GM21528 (cell line): ENCODE results near the gene DUOXA1.
"Not testable (repeated sequence)": the region's sequence is repeated elsewhere in the genome, so short reads cannot be mapped to it uniquely, and the experiment has no call there.

Source experiments
- ATAC-seq: cut with Tn5 transposase; IDR thresholded peaks from one replicate; pipeline ENCODE4 v1.9.1; 2021; ENCODE audit warnings: mild to moderate bottlenecking, moderate library complexity; ENCODE audit not compliant: unreplicated experiment, low FRiP score

DUOXA1 gene

GRCh38 chr15:45114751-45115085, 15.0 kb downstream of the DUOXA1 start:
- no peak for ATAC-seq

DNA sequence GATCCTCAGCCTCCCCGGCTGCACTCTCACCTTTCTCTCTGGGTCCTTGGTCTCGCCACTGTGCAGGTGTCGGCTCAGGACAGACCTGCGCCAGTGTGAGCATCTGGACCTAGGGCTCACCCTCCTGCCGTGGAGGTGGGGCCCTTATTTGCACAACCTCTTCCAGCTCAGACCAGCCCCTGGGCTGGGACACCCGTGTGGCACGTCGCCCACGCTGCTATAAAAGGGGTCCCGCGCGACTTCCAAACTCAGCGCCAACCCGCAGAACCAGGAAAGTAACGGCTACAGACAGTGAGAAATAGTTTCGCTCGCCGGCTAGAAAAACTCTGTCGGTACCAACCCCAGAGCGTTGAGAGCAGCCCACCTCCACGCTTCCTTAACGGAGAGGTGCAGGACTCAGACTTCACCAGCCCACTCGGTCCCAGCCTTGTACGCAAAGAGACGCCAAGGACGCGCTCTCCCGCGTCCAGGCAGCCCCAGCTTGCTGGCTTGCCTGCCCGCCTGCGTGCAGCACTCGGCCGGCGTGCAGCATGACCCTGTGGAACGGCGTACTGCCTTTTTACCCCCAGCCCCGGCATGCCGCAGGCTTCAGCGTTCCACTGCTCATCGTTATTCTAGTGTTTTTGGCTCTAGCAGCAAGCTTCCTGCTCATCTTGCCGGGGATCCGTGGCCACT, 15.5 kb downstream of the DUOXA1 start, which contains the start of the genes DUOX2 and DUOXA2:
DUOX2 (minus strand) TSS at position 97 of the 675 bp plus-strand sequence. CDS start 761 bp downstream, outside the sequence.
DUOXA2 (plus strand) TSS at position 251 of the 675 bp plus-strand sequence; CDS start at position 531, 280 bp downstream.
- no peak for ATAC-seq

- no peak for ATAC-seq
Measured at GRCh38 chr15:45113380-45113990, 16.2 kb downstream of the DUOXA1 start.

GRCh38 chr15:45112591-45113379, 16.9 kb downstream of the DUOXA1 start:
- no peak for ATAC-seq

DNA sequence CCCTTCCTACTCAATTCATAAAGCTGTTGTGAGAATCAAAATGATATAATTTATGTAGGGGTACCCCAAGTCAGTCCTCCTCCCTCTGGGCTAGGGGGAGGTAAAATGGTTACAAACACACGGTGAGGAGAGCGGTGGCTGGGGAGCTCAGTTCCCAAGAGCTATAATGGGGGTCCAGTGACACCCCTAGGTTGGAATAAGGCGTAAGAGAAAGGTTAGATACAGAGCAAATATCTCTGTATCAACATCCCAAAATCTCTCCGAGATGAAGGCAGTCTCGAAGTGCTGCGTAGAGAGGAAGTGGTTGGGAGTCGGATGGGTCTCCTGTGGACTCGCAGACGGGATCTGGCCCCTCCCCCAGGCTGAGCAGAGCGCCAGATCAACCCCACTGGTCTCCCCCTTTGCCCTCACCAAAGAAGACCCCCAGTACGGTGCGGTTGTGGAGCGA, 17.5 kb downstream of the DUOXA1 start:
- no peak for ATAC-seq

DNA sequence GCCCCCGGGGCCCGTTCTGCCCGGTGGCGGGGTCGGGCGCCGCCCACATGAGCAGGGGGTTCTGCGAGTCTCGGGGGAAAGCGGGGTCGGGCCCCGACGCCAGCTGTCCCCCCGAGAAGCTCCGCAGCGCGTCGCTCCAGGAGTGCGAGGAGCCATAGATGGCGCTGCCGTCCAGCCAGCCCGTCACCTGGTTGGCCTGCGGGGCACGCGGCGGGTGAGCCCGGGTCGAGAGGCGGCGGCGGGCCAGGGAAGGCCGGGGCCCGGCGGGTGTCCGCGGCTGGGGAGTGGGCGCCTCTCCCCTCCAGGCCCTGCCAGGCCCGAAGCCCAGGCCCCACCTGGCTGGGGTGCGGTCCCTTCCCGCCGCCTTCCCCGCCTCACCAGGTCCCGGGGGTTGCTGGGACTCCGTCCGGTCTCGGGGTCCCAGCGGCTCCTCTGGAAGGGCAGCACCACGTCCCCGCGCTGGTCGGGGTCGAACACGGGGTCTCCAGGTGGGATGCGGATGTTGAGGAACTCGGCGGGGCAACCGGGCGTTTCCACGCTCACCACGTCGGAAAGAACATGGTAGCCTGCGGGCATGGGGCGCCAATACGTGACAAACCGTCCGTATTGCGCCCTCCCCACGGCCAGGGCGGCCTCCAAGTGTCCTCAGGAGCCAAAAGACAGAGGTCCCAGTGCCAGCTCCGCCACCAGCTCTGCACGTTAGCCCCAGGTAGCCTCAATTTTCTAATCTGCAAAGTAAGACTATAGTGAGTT, 18.1 kb downstream of the DUOXA1 start:
- no peak for ATAC-seq

DNA sequence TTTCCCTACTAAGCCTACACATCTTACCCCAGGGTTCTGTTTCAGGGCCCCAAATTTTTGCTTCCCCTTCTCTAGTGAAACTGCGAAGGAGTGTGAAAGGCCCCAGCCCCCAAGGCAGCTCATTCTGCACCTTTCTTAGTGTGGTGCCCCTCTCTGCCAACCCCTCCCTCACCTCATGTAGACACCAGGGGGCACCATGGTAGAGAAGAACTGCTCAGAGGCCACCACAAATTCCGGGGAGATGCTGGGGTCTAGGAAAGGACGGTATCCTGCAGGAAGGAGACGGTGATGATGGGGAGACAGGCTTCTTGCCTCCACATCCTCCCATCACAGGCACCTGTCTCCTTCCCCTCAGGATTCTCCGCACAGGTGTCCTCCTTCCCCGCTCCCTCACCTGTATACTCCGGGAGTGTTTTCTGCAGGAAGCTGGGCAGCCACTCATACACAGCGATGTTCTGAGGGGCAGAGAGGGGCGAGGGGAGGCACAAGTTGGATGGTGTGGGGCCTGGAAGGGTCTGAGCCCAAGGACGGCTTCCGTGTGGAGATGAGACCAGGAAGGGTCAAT, 19.3 kb downstream of the DUOXA1 start:
- no peak for ATAC-seq

DNA sequence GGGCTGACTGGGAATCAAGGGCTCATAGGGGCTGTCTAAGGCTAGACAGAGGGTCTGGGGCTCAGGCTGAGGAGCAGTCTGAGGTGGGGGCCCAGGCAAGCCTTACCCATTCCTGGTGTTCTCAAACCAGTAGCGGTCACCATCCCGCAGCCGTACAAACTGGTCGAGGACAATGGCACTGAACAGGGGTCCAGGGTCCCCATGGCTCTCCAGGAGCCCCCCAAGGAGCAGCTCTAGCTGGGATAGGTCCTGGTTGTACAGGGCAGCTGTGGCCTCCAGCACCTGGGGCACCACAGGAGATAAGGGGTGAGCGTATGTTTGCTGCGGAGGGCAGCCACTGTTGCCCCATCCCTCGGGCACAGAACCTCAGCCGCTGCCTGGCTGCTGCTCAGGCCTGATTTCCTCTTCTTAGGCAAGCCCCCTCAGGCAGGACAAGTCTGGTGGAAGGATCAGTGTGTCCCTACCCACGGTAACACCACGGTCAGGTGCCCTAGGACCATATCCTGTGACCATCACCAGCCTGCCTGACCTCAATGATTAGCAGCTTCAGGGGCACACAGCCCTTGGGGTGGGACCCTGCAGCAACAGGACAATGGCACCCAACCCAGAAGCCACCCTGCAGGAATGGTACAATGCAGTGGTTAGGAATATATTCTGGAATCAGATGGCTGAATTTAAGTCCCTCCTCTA, 21.6 kb downstream of the DUOXA1 start:
- ATAC-seq: no peak

GRCh38 chr15:45106002-45106790, 23.5 kb downstream of the DUOXA1 start:
- no peak for ATAC-seq

DNA sequence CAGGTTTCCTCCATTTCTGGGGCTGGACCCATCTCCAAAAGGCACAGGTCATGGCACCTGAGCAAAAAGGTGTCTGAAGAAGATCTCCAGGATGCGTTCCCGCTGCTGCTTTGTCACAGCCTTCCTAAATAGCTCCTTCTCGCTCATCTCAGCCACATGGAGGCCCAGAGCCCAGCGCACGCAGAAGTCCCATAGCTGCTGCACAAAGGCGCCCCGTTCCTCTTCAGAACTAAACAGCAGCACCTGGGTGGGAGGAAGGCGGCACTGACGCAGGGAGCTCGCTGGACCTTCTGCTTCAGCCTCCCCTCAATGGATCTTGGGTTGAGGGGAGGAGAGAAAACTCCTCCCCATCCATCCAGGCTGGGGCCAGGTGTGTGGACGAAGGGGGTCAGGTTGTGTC, 24.1 kb downstream of the DUOXA1 start:
- ATAC-seq: no peak

DNA sequence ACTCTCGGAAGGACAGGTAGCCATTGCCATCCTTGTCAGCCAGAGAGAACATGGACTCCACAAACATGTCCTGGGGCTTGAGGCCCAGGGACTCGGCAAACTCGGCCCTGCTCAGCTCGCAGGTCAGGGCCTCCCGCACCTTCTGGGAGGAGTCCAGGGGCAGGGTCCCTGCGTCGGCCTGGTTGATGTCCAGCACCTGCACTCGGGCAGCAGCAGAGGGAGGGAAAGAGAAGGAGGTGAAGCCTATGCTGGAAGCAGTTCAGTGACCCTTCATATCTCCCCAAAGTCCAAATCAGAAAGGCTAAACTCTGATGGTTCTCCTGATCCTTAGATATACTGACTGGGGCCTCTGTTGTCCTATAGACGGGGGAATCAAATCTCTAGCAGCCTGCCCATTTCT, 25.5 kb downstream of the DUOXA1 start:
- ATAC-seq: not testable (repeated sequence)

GRCh38 chr15:45102226-45102625, 27.5 kb downstream of the DUOXA1 start:
- ATAC-seq: no peak

GRCh38 chr15:45101749-45102148, 27.9 kb downstream of the DUOXA1 start:
- no peak for ATAC-seq

GRCh38 chr15:45100884-45101625, 28.6 kb downstream of the DUOXA1 start:
- no peak for ATAC-seq

DNA sequence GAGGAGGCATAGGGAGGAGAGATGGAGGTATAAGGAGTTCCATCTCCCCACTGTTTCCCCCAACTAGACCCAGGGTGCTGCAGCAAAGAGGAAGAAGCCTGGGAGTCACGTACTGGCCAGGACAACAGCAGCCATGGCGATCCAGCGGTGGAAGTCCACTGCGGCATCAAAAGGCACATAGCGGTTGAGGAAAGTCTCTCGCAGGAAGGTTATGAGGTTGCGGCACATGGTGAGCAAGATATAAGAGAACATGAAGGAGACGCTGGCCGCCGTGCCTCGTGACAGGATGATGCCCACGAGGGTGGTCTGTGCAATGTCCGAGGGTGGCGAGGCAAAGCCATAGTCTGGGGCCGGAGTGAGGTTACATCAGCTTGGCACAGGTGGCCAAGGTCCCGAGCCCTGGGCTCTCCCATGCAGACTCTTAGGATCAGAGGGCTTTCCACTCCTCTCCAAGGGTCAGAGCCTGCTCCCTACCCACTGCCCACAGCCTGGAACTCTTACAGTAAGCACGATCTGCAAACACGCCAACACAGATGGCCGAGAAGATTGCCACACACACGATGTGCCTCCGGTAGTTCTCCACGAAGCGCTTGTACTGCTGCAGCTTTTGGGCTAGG, 30.0 kb downstream of the DUOXA1 start:
- no peak for ATAC-seq

DNA sequence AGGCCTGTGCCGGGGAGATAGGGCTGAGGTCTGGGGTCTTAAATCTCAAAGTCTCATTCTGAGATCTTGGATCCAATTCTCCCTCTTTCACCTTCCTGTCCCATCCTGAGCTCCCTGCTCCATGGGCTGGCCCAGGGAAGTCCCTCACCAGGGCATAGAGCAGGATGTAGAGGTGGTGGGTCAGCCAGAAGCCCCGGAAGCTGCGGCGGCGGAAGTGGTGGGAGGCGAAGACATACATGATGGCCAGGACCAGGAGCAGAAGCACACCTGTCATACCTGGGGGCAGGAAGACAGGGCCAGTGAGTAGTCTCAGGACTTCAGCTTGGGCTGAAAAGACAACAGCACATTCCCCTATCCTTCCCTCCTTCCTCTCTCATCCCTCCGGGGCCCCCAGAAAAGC, 32.2 kb downstream of the DUOXA1 start:
- ATAC-seq: no peak

DNA sequence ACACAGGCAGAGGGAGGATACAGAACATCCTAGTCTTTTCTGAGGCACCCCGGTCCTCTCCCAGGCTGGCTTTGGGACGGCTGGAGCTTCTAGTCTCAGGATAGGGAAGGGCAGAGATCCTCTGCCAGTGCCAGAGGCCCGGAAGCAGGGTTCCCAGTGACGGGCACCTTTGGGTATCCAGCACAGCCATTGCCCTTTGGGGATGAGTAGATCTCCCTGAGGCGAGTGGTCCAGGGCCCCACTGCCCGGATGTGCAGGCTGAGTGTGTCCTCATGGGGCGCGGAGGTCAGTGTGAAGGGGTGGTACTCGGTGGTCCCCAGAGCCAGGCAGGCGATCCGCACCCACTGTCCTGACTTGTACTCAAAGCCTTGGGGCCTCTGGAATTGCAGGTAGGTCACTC, 34.0 kb downstream of the DUOXA1 start:
- no peak for ATAC-seq

DNA sequence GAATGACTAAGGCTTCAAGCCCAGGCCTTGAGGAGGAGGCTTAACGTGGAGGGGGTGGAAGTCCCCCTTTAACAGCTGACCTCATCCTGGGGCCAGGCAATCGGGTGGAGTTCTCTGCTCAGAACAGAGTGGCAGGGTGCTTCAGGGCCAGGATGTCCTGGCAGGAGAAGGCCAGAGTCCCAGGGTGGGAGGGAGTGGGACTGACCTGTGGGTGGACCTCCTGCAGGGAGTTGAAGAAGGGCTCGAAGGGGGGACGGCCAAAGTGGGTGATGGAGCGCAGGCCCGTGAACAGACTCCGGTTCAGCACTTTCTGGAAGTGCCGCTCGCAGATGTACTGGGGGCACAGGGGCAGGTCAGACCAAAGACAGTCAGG, 35.3 kb downstream of the DUOXA1 start:
- no peak for ATAC-seq
